HG03066 (cell line): ENCODE measurements around the gene PTK6.

Experiments used
- ATAC-seq: cut with Tn5 transposase; IDR thresholded peaks from one replicate; pipeline ENCODE4 v1.9.1; 2021; ENCODE audit warnings: low read depth; ENCODE audit not compliant: unreplicated experiment

The PTK6 gene

GRCh38 chr20:63532449-63532971, 4.7 kb downstream of the PTK6 start:
- no peak for ATAC-seq

- no peak for ATAC-seq
Observed at GRCh38 chr20:63531686-63532448, 5.3 kb downstream of the PTK6 start.

GRCh38 chr20:63530788-63531160, 6.4 kb downstream of the PTK6 start:
- ATAC-seq = no peak

GRCh38 chr20:63529861-63530787, 7.1 kb downstream of the PTK6 start:
- no peak for ATAC-seq

- no peak for ATAC-seq
Observed at GRCh38 chr20:63529180-63529860, 7.9 kb downstream of the PTK6 start.

GRCh38 chr20:63527184-63527583, 10.0 kb downstream of the PTK6 start:
- ATAC-seq = no peak

GRCh38 chr20:63525971-63526370, 11.2 kb downstream of the PTK6 start:
- ATAC-seq = no peak

GRCh38 chr20:63525185-63525584, 12.0 kb downstream of the PTK6 start:
- ATAC-seq = no peak

- no peak for ATAC-seq
Observed at GRCh38 chr20:63522981-63523611, 14.1 kb downstream of the PTK6 start.

GRCh38 chr20:63522091-63522868, 14.9 kb downstream of the PTK6 start:
- no peak for ATAC-seq

- ATAC-seq = no peak
Observed at GRCh38 chr20:63521602-63522001, 15.6 kb downstream of the PTK6 start.

GRCh38 chr20:63520934-63521601, 16.1 kb downstream of the PTK6 start:
- peak; percentile 30 for ATAC-seq

GRCh38 chr20:63520504-63520933, 16.7 kb downstream of the PTK6 start, which contains the start of gene PPDPF:
TSS of gene PPDPF (plus strand) at chr20:63520765. CDS start at chr20:63521309, 544 bp downstream.
- peak; percentile 55 for ATAC-seq

- ATAC-seq = peak; percentile 40
Observed at GRCh38 chr20:63519668-63520503, 17.3 kb downstream of the PTK6 start.

- no peak for ATAC-seq
Observed at GRCh38 chr20:63518946-63519667, 18.1 kb downstream of the PTK6 start.

GRCh38 chr20:63518351-63518861, 18.8 kb downstream of the PTK6 start:
- no peak for ATAC-seq
